ENCODE measurements around the gene HSPA1L.

DNA sequence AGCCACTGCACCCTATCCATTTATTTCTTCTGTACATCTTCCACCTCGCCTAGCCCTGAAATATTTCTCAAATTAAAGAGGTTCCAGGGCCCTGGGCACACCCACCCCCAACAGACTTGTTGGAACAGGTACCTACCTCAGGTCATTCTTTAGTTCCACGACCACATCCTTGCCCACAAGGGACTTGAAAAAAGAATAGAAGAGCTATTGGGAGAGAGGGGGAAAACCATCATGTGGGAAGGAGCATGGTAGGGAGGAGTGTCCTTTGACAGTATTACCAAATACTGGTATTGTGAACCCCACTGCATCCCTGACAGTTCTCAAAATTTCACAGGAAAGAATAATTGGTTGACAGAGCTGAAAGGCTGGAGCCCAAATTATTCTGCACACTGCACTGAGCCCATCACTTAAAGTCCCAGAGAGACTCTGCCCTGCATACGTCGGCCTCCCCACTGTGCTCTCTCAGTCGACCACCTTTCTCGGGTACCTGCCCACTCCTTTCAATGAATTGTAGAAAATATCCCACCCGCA, 9.1 kb downstream of the HSPA1L start:
- no peak for TF ChIP-seq EZH2 (IDR thresholded peaks at IDR 0.05; ENCODE audit: borderline replicate concordance, low read length)
- TF ChIP-seq, protein P1, sequence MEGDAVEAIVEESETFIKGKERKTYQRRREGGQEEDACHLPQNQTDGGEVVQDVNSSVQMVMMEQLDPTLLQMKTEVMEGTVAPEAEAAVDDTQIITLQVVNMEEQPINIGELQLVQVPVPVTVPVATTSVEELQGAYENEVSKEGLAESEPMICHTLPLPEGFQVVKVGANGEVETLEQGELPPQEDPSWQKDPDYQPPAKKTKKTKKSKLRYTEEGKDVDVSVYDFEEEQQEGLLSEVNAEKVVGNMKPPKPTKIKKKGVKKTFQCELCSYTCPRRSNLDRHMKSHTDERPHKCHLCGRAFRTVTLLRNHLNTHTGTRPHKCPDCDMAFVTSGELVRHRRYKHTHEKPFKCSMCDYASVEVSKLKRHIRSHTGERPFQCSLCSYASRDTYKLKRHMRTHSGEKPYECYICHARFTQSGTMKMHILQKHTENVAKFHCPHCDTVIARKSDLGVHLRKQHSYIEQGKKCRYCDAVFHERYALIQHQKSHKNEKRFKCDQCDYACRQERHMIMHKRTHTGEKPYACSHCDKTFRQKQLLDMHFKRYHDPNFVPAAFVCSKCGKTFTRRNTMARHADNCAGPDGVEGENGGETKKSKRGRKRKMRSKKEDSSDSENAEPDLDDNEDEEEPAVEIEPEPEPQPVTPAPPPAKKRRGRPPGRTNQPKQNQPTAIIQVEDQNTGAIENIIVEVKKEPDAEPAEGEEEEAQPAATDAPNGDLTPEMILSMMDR (IDR thresholded peaks at IDR 0.05; ENCODE audit: low read length): no peak
